Smooth muscle cell (in vitro differentiated cells): ENCODE results near the gene GMDS. TPM values are rescaled to one million over a fixed set of nuclear protein-coding genes. Genes with fewer than 3 reads are reported as not detected.

Experiments
- DNase-seq: peaks from one replicate; lab custom pipeline; 2025; ENCODE audit not compliant: unreplicated experiment; lab: John Stamatoyannopoulos, UW
- H2AFZ ChIP-seq: fragments of 200-600 bp; sonication (generic); 2 replicates; pipeline ENCODE4 v1.6.0; 2016; ENCODE audit warnings: antibody characterized with exemption, low read depth, mild to moderate bottlenecking
- H3F3A ChIP-seq: fragments of 200-600 bp; sonication (generic); 2 replicates; pipeline ENCODE4 v1.6.0; 2017; ENCODE audit warnings: antibody characterized with exemption, low read depth
- H3K27ac ChIP-seq: fragments of 200-600 bp; sonication (generic); 2 replicates; pipeline ENCODE4 v1.5.1; 2016; ENCODE audit warnings: low read depth, mild to moderate bottlenecking
- H3K27me3 ChIP-seq: fragments of 200-600 bp; sonication (generic); 2 replicates; pipeline ENCODE4 v1.6.1; 2016; ENCODE audit warnings: low read depth, mild to moderate bottlenecking
- H3K36me3 ChIP-seq: fragments of 200-600 bp; sonication (generic); 2 replicates; pipeline ENCODE4 v1.5.1; 2016; ENCODE audit warnings: low read depth
- H3K4me1 ChIP-seq: fragments of 200-600 bp; sonication (generic); 2 replicates; pipeline ENCODE4 v1.5.1; 2016; ENCODE audit warnings: low read depth
- H3K4me2 ChIP-seq: fragments of 200-600 bp; sonication (generic); 2 replicates; pipeline ENCODE4 v1.6.0; 2016; ENCODE audit warnings: mild to moderate bottlenecking
- H3K4me3 ChIP-seq: fragments of 200-600 bp; sonication (generic); 2 replicates; pipeline ENCODE4 v1.5.1; 2016; ENCODE audit warnings: mild to moderate bottlenecking
- H3K79me2 ChIP-seq: fragments of 200-600 bp; sonication (generic); 2 replicates; pipeline ENCODE4 v1.6.0; 2016; ENCODE audit warnings: low read depth, mild to moderate bottlenecking
- H3K9ac ChIP-seq: fragments of 200-600 bp; sonication (generic); 2 replicates; pipeline ENCODE4 v1.6.0; 2016; ENCODE audit warnings: low read depth
- H3K9me3 ChIP-seq: fragments of 200-600 bp; sonication (generic); replicated peaks from 2 replicates; pipeline ENCODE4 v1.5.1; 2016; ENCODE audit warnings: low read depth
- H4K20me1 ChIP-seq: fragments of 200-600 bp; sonication (generic); 2 replicates; pipeline ENCODE4 v1.6.0; 2016; ENCODE audit warnings: low read depth
- whole genome bisulfite sequencing: methylation state at CpG from one replicate; pipeline ENCODE4 v1.1.7; 2016; ENCODE audit warnings: low lambda C conversion rate; 5-methylcytosine and 5-hydroxymethylcytosine counted together
- polyA plus RNA-seq: library from polyadenylated mRNA; unstranded; fragments of >200 nt; fragmentation: Nextera tagmentation; extraction: Ambion mirVana; gene quantifications from 2 replicates; pipeline ENCODE4 v1.2.1, GENCODE V29; 2016
- total RNA-seq: library from RNA; depleted of rRNA; stranded (reverse); fragments of >200 nt; gene quantifications from 2 replicates; pipeline ENCODE4 v1.2.3, GENCODE V29; 2014
- TF ChIP-seq, protein P1 (sequence below): fragments of 200-600 bp; sonication (generic); IDR thresholded peaks from 2 replicates; pipeline ENCODE4 v1.5.1; 2017; ENCODE audit warnings: borderline replicate concordance, mild to moderate bottlenecking, antibody characterized with exemption; ENCODE audit not compliant: insufficient read depth, poor library complexity, severe bottlenecking

The GMDS gene
- total and polyA plus RNA-seq, 2 experiments from 2014 or later: 3.7 to 8.5 TPM

DNA sequence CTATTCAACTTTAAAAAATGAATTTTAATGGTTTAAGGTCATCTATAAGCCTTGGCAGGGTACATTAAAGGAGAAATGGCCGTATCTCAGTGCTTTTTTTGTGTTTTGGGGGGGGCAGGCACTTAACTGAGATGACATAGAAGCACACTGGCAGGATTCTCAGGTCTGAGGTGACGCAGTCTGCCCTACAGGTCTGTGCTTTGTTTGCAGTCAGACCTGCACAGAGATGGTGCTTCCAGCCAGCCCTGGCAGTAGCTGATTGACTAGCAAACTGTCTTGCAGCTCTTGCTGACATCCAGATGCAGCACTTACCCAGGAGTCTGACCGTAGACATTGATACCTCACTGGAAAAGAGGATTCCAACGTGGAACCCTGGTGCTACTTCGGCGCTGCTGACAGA, 386.5 kb downstream of the GMDS start:
- Histone ChIP-seq H3K36me3 (no peaks in the 10 kb centered on the region), H3K4me3 (no peak overlapping the region), H3K27ac (no peak overlapping the region), H3F3A (no peaks in the 10 kb centered on the region), H3K27me3 (peaks cover 82% of the 10 kb centered on the region), H3K4me2 (no peak overlapping the region), H4K20me1 (no peaks in the 10 kb centered on the region), H3K79me2 (no peaks in the 10 kb centered on the region), H3K9ac (no peak overlapping the region), H3K4me1 (no peaks in the 10 kb centered on the region), H3K9me3 (no peaks in the 10 kb centered on the region), H2AFZ (no peak overlapping the region)
- TF ChIP-seq, protein P1, sequence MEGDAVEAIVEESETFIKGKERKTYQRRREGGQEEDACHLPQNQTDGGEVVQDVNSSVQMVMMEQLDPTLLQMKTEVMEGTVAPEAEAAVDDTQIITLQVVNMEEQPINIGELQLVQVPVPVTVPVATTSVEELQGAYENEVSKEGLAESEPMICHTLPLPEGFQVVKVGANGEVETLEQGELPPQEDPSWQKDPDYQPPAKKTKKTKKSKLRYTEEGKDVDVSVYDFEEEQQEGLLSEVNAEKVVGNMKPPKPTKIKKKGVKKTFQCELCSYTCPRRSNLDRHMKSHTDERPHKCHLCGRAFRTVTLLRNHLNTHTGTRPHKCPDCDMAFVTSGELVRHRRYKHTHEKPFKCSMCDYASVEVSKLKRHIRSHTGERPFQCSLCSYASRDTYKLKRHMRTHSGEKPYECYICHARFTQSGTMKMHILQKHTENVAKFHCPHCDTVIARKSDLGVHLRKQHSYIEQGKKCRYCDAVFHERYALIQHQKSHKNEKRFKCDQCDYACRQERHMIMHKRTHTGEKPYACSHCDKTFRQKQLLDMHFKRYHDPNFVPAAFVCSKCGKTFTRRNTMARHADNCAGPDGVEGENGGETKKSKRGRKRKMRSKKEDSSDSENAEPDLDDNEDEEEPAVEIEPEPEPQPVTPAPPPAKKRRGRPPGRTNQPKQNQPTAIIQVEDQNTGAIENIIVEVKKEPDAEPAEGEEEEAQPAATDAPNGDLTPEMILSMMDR: no peak
- no peak for DNase-seq
- 88% methylated on average over 6 of the region's 6 CpGs for WGBS

DNA sequence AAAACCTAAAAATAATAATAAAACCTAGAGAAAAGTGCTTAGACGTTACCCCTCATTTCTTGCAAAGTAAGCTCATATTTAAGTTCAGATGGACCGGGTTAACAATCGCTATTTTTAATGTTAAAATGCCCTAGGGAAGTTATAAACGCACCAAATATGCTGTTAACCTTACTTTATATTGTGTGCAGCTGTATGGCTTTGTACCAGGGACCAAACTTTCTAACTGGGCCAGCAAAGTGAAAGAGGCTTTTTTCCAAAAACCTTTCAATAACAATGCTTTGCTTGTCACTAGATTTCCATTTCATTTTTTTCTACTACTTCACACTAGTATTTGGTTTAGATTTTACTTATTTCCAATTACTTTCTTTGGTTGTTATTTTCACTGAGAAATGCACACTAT, 387.2 kb downstream of the GMDS start:
- WGBS: 90% methylated on average over 4 of the region's 4 CpGs
- Histone ChIP-seq H3K36me3 (no peaks in the 10 kb centered on the region), H4K20me1 (no peaks in the 10 kb centered on the region), H3K4me1 (no peaks in the 10 kb centered on the region), H3K9ac (no peak overlapping the region), H3K27me3 (peaks cover 79% of the 10 kb centered on the region), H3F3A (no peaks in the 10 kb centered on the region), H3K4me3 (no peak overlapping the region), H2AFZ (no peak overlapping the region), H3K9me3 (no peaks in the 10 kb centered on the region), H3K27ac (no peak overlapping the region), H3K79me2 (no peaks in the 10 kb centered on the region), H3K4me2 (no peak overlapping the region)
- TF ChIP-seq, protein P1: no peak
- DNase-seq: no peak

DNA sequence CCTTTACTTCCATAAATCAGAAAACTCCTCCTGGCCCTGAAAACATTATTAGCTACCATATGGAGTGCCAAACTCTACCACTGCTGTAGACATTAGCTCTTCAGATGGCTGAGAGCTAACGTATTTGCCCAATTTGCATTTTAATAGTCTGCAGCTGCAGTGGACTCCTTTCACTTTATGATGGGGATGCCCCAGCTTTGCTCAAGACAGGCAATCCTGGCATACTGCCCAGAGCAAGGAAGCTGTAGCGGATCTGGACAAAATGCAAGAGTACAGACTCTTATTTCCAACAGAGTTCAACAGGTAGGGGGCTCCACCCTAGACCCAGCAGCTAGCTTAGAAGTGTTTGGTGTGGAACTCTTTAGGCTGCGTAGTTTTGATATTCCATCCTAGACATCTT, 389.0 kb downstream of the GMDS start:
- Histone ChIP-seq H3K27me3 (peaks cover 63% of the 10 kb centered on the region), H3K9ac (no peak overlapping the region), H3K4me2 (no peak overlapping the region), H3K79me2 (no peaks in the 10 kb centered on the region), H4K20me1 (no peaks in the 10 kb centered on the region), H3K9me3 (no peaks in the 10 kb centered on the region), H3F3A (no peaks in the 10 kb centered on the region), H3K27ac (no peak overlapping the region), H3K36me3 (no peaks in the 10 kb centered on the region), H2AFZ (no peak overlapping the region), H3K4me3 (no peak overlapping the region), H3K4me1 (no peaks in the 10 kb centered on the region)
- TF ChIP-seq, protein P1: no peak
- WGBS: 53% methylated on average over 3 of the region's 3 CpGs
- DNase-seq: peak; percentile 11

DNA sequence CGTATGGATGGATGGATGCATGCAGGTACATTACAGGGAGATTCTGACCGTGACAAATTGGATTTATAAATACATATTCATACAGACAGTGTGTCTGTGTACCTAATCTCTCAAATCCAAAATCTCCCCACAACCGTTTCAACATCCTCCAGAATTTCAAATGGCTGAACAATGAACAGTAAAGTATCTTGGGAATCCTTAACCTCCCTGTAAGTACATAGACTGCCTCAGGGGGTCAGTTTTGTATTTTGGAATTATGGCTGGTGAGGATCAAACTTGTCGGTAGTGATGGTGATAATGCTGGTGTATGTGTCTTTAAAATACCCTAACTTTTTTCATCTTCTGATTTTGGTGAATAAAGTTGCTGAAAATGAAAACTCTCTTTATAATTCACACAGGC, 389.5 kb downstream of the GMDS start:
- no peak for DNase-seq
- no peaks in the 10 kb centered on the region for H3F3A ChIP-seq
- no peaks in the 10 kb centered on the region for H3K36me3 ChIP-seq
- peaks cover 58% of the 10 kb centered on the region for H3K27me3 ChIP-seq
- no peak overlapping the region for H2AFZ ChIP-seq
- H3K27ac ChIP-seq: no peak overlapping the region
- TF ChIP-seq, protein P1: no peak
- WGBS: 81% methylated on average over 4 of the region's 4 CpGs
- H3K9ac ChIP-seq: no peak overlapping the region
- no peak overlapping the region for H3K4me2 ChIP-seq
- H4K20me1 ChIP-seq: no peaks in the 10 kb centered on the region
- H3K9me3 ChIP-seq: no peaks in the 10 kb centered on the region
- H3K79me2 ChIP-seq: no peaks in the 10 kb centered on the region
- no peak overlapping the region for H3K4me3 ChIP-seq
- no peaks in the 10 kb centered on the region for H3K4me1 ChIP-seq
